GM18520 (cell line): Measurements from ENCODE around the gene TGM6.

ENCODE experiments used
- ATAC-seq: cut with Tn5 transposase; IDR thresholded peaks from one replicate; pipeline ENCODE4 v1.9.1; 2021; ENCODE audit not compliant: unreplicated experiment

TGM6 gene

GRCh38 chr20:2380601-2381000 lies at the start of gene TGM6:
Gene TGM6, plus strand, starts transcription at chr20:2380901. Its CDS starts 68 bp downstream, at chr20:2380969.
- no peak for ATAC-seq

- no peak for ATAC-seq
Observed at GRCh38 chr20:2331106-2331505, 49.6 kb upstream of the TGM6 start.

GRCh38 chr20:2331901-2332565 lies 48.7 kb upstream of the TGM6 start:
- no peak for ATAC-seq

- ATAC-seq, result no peak
Observed at GRCh38 chr20:2332711-2333110, 48.0 kb upstream of the TGM6 start.

GRCh38 chr20:2333821-2334220 lies 46.9 kb upstream of the TGM6 start:
- no peak for ATAC-seq

- no peak for ATAC-seq
Observed at GRCh38 chr20:2335096-2335870, 45.4 kb upstream of the TGM6 start.

GRCh38 chr20:2336471-2336870 lies 44.2 kb upstream of the TGM6 start:
- no peak for ATAC-seq

GRCh38 chr20:2337142-2337541 lies 43.6 kb upstream of the TGM6 start:
- ATAC-seq, result no peak

- no peak for ATAC-seq
Observed at GRCh38 chr20:2338411-2339066, 42.2 kb upstream of the TGM6 start.

GRCh38 chr20:2340136-2340535 lies 40.6 kb upstream of the TGM6 start:
- no peak for ATAC-seq

- ATAC-seq, result no peak
Observed at GRCh38 chr20:2340823-2341222, 39.9 kb upstream of the TGM6 start.

GRCh38 chr20:2341336-2341735 lies 39.4 kb upstream of the TGM6 start:
- ATAC-seq, result no peak

GRCh38 chr20:2342243-2342642 lies 38.5 kb upstream of the TGM6 start:
- no peak for ATAC-seq

GRCh38 chr20:2346188-2346587 lies 34.5 kb upstream of the TGM6 start:
- no peak for ATAC-seq

GRCh38 chr20:2348336-2348735 lies 32.4 kb upstream of the TGM6 start:
- no peak for ATAC-seq

- no peak for ATAC-seq
Observed at GRCh38 chr20:2349801-2350200, 30.9 kb upstream of the TGM6 start.

- ATAC-seq, result no peak
Observed at GRCh38 chr20:2350606-2351005, 30.1 kb upstream of the TGM6 start.

GRCh38 chr20:2353231-2353630 lies 27.5 kb upstream of the TGM6 start:
- ATAC-seq, result no peak

- ATAC-seq, result no peak
Observed at GRCh38 chr20:2357114-2357513, 23.6 kb upstream of the TGM6 start.

- no peak for ATAC-seq
Observed at GRCh38 chr20:2358006-2358405, 22.7 kb upstream of the TGM6 start.

GRCh38 chr20:2361035-2361593 lies 19.6 kb upstream of the TGM6 start:
- no peak for ATAC-seq

- ATAC-seq, result no peak
Observed at GRCh38 chr20:2363187-2363586, 17.5 kb upstream of the TGM6 start.
